AG10803 (cell line): ENCODE measurements around the gene STK32C.

Source experiments
- DNase-seq: peaks from one replicate; pipeline ENCODE4 v3.0.0; 2010; ENCODE audit warnings: low read depth
- H3K4me3 ChIP-seq: 2 replicates; pipeline ENCODE4 v1.5.1; 2011; ENCODE audit warnings: mild to moderate bottlenecking, low read length, control low read depth
- CTCF ChIP-seq: conservative IDR thresholded peaks from 2 replicates; pipeline ENCODE4 v1.5.1; 2011; ENCODE audit warnings: mild to moderate bottlenecking, low read length, control low read depth, inconsistent platforms

STK32C gene

DNA sequence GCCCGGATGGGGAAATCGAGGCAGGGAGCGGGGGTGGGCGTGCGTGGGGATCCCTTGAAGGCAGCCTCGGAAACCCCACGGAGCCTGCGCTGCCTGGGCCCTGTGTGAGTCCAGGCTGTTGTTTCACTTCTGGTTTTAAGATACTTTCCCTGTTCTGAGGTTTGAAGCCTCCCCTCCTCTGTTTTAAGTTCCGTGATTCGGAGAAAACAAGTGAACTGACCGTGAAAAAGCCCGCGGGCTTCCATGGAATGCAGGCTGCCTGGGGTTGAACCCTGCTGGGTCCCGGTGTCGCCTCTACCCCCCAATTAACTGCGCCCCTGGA, 24.6 kb upstream of the STK32C start:
- DNase-seq, result no peak
- peak overlapping the region; percentile 92 for H3K4me3 ChIP-seq
- no peak for TF ChIP-seq CTCF

DNA sequence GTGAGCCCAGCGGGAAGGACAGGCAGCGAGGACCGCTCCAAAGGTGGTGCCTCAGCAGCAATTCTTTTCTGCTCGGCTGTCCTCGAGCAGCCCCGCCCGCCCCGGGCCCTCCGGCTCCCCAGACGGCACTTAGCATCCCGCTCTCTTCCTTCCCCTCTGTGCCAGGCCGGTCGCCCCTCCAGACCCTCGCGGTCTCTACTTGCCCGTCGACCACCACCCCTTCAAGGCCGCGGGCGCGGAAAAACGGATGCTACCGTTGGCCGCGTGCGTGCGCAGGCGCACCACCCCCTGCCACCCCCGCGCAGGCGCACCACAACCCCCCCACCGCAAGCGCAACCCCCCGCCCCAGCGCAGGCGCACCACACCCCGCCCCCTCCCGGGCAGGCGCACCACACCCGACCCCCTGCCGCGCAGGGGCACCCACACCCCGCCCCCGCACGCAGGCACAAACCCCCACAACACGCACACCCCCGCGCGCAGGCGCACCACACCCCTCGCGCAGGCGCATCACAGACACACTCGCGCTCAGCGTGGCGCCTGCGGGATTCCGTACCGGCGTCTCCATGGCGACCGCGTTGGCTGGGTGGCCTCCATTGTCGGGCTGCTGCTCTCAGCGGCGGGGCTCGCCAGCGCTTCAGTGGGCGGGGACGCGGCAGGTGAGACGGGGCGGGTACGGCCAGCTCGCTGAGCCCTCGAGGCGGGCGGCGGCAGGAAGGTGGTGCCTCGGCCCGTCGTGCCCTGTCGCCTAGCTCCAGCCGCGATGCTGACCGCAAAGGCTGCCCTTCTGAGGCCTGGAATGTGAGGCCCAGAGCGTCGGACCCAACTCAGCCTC, 24.1 kb upstream of the STK32C start, which contains the start of gene LRRC27:
Gene LRRC27 (plus strand): TSS at position 593 of the 832 bp plus-strand sequence. CDS start 1,332 bp downstream, outside the sequence.
- DNase-seq, result peak; percentile 97
- H3K4me3 ChIP-seq, result peak within 1 kb of the TSS; percentile 99
- TF ChIP-seq CTCF, result no peak

GRCh38 chr10:132330486-132330833, 22.7 kb upstream of the STK32C start:
- no peak for TF ChIP-seq CTCF
- H3K4me3 ChIP-seq, result peak overlapping the region; percentile 99
- DNase-seq, result no peak

GRCh38 chr10:132329565-132330485, 22.1 kb upstream of the STK32C start:
- no peak for TF ChIP-seq CTCF
- peak overlapping the region; percentile 99 for H3K4me3 ChIP-seq
- DNase-seq, result peak; percentile 63

GRCh38 chr10:132328738-132329137, 21.0 kb upstream of the STK32C start:
- no peak for TF ChIP-seq CTCF
- no peak for DNase-seq
- no peak overlapping the region for H3K4me3 ChIP-seq

- no peak for TF ChIP-seq CTCF
- no peak for DNase-seq
- no peak overlapping the region for H3K4me3 ChIP-seq
These were observed 20.4 kb upstream of the STK32C start for GRCh38 chr10:132328106-132328505.
